Measurements from ENCODE around the gene GARRE1. TPM values are rescaled to one million over a fixed set of nuclear protein-coding genes. Genes with fewer than 3 reads are reported as not detected.
A peak's percentile ranks its signal among the peaks of the same experiment; 100 is the strongest.

The GARRE1 gene
- total RNA-seq, 1 experiment from 2014 or later, result 13.9 TPM

GRCh38 chr19:34291235-34291634 lies 36.9 kb downstream of the GARRE1 start:
- no peak for DNase-seq (ENCODE audit: low spot score)

DNA sequence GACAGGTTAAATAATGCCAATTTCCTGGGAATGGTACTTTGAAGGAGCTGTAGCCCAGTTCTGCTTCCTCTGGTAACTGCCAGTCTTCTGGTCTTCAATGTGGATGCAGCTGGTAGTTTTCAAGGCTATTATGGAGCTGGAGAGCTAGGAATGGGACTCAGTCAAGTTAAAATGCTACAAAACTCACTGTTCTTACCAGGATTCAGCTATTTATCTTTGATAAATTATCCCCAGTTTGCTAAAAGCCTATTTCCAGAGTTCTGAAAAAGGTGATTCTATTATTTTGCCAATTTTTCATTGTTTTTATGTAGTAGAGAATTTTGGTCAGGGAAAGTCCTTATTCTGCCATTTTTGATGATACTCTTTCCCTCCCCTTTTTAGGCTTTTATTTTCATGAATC lies 40.7 kb downstream of the GARRE1 start:
- no peak for DNase-seq (ENCODE audit: low spot score)

- DNase-seq (ENCODE audit: low spot score), result peak; percentile 25
Measured at GRCh38 chr19:34298891-34299520, 44.7 kb downstream of the GARRE1 start.

DNA sequence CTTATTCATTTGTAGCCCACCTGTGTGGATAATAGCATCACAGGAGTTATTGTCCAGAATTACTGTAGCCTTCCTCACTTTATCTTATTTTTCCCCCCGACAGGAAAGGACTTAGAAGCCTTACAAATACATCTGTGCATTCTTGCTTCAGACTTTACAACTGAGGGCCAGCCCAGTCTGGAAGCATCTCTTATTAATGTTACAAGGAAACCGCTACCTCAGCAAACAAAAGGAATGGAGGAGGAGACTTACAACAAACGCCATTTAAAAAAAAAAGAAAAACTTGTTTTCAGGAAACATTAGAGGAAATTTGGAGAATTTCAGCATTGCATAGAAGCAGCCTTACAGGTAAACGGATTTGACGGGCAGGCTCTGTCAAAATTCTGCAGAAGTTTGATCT lies 45.2 kb downstream of the GARRE1 start:
- no peak for DNase-seq (ENCODE audit: low spot score)

GRCh38 chr19:34300380-34300779 lies 46.0 kb downstream of the GARRE1 start:
- no peak for DNase-seq (ENCODE audit: low spot score)

DNA sequence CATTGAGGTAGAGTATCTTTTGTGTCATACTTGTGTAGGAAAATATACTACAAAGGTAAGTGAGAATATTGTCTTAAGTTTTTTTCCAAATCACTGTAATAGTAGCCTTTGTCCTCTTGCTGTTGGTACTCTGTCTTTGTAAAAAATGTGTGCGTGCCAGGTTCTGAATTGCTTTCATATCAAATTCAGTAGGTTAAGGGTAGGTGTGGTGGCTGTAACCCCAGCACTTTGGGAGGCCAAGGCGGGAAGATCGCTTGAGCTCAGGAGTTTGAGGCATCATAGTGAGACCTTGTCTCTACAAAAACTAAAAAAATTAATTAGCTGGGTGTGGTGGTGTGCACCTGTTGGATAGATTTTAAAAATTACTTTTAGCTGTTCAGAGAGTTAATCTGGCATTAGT lies 46.6 kb downstream of the GARRE1 start:
- DNase-seq (ENCODE audit: low spot score), result no peak

Other genes starting within 250 kb of the GARRE1 start
- 175 and 201 TPM in 2 replicates for gene LSM14A, start 82.0 kb upstream of the GARRE1 start, total RNA-seq (2014; rRNA removed; shearing (Covaris generic))
- gene GPI, start 110.6 kb downstream of the GARRE1 start, total RNA-seq (2014; rRNA removed; shearing (Covaris generic)), result 401 and 403 TPM in 2 replicates
- 83.2 and 89.6 TPM in 2 replicates for gene PDCD2L, start 149.8 kb downstream of the GARRE1 start, total RNA-seq (2014; rRNA removed; shearing (Covaris generic))
- 160 and 174 TPM in 2 replicates for gene UBA2, start 173.8 kb downstream of the GARRE1 start, total RNA-seq (2014; rRNA removed; shearing (Covaris generic))
- gene WTIP, start 227.2 kb downstream of the GARRE1 start, total RNA-seq (2014; rRNA removed; shearing (Covaris generic)), result 2.1 and 3.9 TPM in 2 replicates

All from HT-29 (cell line).